ENCODE data around the gene CREB5. TPM values are rescaled to one million over a fixed set of nuclear protein-coding genes. Genes with fewer than 3 reads are reported as not detected.

The CREB5 gene
- total and polyA plus RNA-seq, 2 donors from 2014 or later: 3.4 to 27.2 TPM

DNA sequence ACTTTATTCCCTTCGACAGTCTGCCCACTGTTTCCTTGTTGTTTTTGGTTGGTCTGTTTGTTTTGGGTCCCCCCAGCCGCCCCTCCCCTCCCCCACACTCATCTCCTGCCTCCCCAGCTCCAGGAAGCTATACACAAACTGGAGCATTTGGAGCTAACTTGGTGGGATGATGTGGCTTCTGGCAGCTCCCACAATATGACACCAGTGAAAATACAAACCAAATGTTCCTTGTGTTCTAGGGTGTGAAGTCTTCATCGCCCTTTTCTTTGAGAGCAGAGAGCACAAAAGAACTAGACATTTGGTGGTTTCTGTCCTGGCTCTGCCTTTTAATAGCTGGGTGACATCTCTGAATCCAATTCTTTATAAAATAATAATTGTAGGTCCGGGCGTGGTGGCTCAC, 33.8 kb downstream of the CREB5 start:
- H3K4me3 ChIP-seq (ENCODE audit: low read length in 3 of 3): no peak overlapping the region
- DNase-seq (no peak), FAIRE-seq (no peak)
- TF ChIP-seq, protein P1, sequence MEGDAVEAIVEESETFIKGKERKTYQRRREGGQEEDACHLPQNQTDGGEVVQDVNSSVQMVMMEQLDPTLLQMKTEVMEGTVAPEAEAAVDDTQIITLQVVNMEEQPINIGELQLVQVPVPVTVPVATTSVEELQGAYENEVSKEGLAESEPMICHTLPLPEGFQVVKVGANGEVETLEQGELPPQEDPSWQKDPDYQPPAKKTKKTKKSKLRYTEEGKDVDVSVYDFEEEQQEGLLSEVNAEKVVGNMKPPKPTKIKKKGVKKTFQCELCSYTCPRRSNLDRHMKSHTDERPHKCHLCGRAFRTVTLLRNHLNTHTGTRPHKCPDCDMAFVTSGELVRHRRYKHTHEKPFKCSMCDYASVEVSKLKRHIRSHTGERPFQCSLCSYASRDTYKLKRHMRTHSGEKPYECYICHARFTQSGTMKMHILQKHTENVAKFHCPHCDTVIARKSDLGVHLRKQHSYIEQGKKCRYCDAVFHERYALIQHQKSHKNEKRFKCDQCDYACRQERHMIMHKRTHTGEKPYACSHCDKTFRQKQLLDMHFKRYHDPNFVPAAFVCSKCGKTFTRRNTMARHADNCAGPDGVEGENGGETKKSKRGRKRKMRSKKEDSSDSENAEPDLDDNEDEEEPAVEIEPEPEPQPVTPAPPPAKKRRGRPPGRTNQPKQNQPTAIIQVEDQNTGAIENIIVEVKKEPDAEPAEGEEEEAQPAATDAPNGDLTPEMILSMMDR (IDR thresholded peaks at IDR 0.05; ENCODE audit: borderline replicate concordance, extremely low read depth, insufficient read depth): no peak
- no peaks in the 10 kb centered on the region for H3K9me3 ChIP-seq (ENCODE audit: control insufficient read depth in 2 of 3, insufficient read depth in 1 of 3, low read length in 3 of 3)
- no peaks in the 10 kb centered on the region for H3K4me1 ChIP-seq (ENCODE audit: control insufficient read depth in 2 of 3, insufficient read depth in 2 of 3, low read depth in 1 of 3, low read length in 3 of 3)
- H3K9ac ChIP-seq (ENCODE audit: low read length in 3 of 3): no peak overlapping the region
- H3K36me3 ChIP-seq (ENCODE audit: control insufficient read depth in 2 of 3, insufficient read depth in 3 of 3, low read length in 3 of 3): no peaks in the 10 kb centered on the region
- H3K27me3 ChIP-seq (ENCODE audit: control insufficient read depth, insufficient read depth, low read length): no peaks in the 10 kb centered on the region
- H3K27ac ChIP-seq (ENCODE audit: low read depth in 2 of 2, low read length in 2 of 2): no peak overlapping the region
- intact Hi-C loops (cut with DNase I): no loop called here

DNA sequence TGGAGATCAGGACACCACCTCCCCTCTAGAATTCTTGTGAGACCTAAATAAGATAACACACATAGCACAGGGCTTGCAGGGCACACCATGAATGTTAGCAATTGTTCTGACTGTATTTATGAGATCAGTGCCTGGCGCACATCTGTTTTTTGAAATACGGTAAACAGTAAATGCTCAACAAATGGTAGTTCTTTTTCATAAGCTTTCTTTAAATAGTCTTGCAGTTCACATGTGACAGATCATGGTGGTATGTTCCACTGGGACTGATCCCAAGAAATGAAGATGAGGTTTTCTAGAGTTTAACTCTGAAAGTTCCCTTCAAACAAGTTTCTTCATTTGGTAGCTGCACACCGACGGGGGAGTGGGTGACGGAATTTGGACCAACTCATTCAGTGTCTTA, 34.8 kb downstream of the CREB5 start:
- no peaks in the 10 kb centered on the region for H3K27me3 ChIP-seq (ENCODE audit: control insufficient read depth, insufficient read depth, low read length)
- intact Hi-C loops (cut with DNase I): no loop called here
- no peak for FAIRE-seq
- H3K4me3 ChIP-seq (ENCODE audit: low read length in 3 of 3): no peak overlapping the region
- no peak overlapping the region for H3K9ac ChIP-seq (ENCODE audit: low read length in 3 of 3)
- no peaks in the 10 kb centered on the region for H3K9me3 ChIP-seq (ENCODE audit: control insufficient read depth in 2 of 3, insufficient read depth in 1 of 3, low read length in 3 of 3)
- H3K4me1 ChIP-seq (ENCODE audit: control insufficient read depth in 2 of 3, insufficient read depth in 2 of 3, low read depth in 1 of 3, low read length in 3 of 3): no peaks in the 10 kb centered on the region
- TF ChIP-seq, protein P1 (IDR thresholded peaks at IDR 0.05; ENCODE audit: borderline replicate concordance, extremely low read depth, insufficient read depth): no peak
- H3K27ac ChIP-seq (ENCODE audit: low read depth in 2 of 2, low read length in 2 of 2): no peak overlapping the region
- DNase-seq: no peak
- H3K36me3 ChIP-seq (ENCODE audit: control insufficient read depth in 2 of 3, insufficient read depth in 3 of 3, low read length in 3 of 3): no peaks in the 10 kb centered on the region

DNA sequence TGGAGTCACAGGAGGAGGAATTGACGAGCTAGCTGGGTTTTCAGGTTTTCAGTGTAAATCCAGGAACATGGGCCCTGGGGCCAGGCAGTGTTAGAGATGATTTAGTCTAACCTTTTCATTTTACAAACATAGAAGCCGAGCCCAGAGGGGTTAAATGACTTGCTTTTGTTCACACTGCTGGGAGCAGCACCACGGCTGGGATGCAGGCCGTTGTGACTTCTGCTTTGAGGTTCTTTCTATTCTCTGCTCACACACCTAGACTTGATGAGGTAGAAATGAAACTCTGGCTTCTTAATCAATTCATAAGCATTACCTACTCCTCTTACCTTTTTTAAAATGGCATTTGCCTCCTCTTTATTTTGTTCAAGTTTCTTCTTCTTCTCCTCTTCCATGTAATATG, 36.4 kb downstream of the CREB5 start:
- H3K9me3 ChIP-seq (ENCODE audit: control insufficient read depth in 2 of 3, insufficient read depth in 1 of 3, low read length in 3 of 3): no peaks in the 10 kb centered on the region
- DNase-seq (no peak), FAIRE-seq (no peak)
- no peak overlapping the region for H3K4me3 ChIP-seq (ENCODE audit: low read length in 3 of 3)
- intact Hi-C loops (cut with DNase I): no loop called here
- H3K9ac ChIP-seq (ENCODE audit: low read length in 3 of 3): no peak overlapping the region
- TF ChIP-seq, protein P1 (IDR thresholded peaks at IDR 0.05; ENCODE audit: borderline replicate concordance, extremely low read depth, insufficient read depth): no peak
- H3K36me3 ChIP-seq (ENCODE audit: control insufficient read depth in 2 of 3, insufficient read depth in 3 of 3, low read length in 3 of 3): no peaks in the 10 kb centered on the region
- no peaks in the 10 kb centered on the region for H3K27me3 ChIP-seq (ENCODE audit: control insufficient read depth, insufficient read depth, low read length)
- no peaks in the 10 kb centered on the region for H3K4me1 ChIP-seq (ENCODE audit: control insufficient read depth in 2 of 3, insufficient read depth in 2 of 3, low read depth in 1 of 3, low read length in 3 of 3)
- H3K27ac ChIP-seq (ENCODE audit: low read depth in 2 of 2, low read length in 2 of 2): no peak overlapping the region

- Histone ChIP-seq H3K27ac (ENCODE audit: low read depth in 2 of 2, low read length in 2 of 2) (no peak overlapping the region), H3K9me3 (ENCODE audit: control insufficient read depth in 2 of 3, insufficient read depth in 1 of 3, low read length in 3 of 3) (no peaks in the 10 kb centered on the region), H3K4me1 (ENCODE audit: control insufficient read depth in 2 of 3, insufficient read depth in 2 of 3, low read depth in 1 of 3, low read length in 3 of 3) (no peaks in the 10 kb centered on the region), H3K36me3 (ENCODE audit: control insufficient read depth in 2 of 3, insufficient read depth in 3 of 3, low read length in 3 of 3) (no peaks in the 10 kb centered on the region), H3K9ac (ENCODE audit: low read length in 3 of 3) (no peak overlapping the region), H3K4me3 (ENCODE audit: low read length in 3 of 3) (no peak overlapping the region), H3K27me3 (ENCODE audit: control insufficient read depth, insufficient read depth, low read length) (no peaks in the 10 kb centered on the region)
- intact Hi-C loops (cut with DNase I): no loop called here
- DNase-seq (no peak), FAIRE-seq (no peak)
- TF ChIP-seq, protein P1 (IDR thresholded peaks at IDR 0.05; ENCODE audit: borderline replicate concordance, extremely low read depth, insufficient read depth): no peak
These were observed 40.4 kb downstream of the CREB5 start for GRCh38 chr7:28452681-28453080.
